Neural crest cell (in vitro differentiated cells): Measurements from ENCODE around the gene FIP1L1. TPM values are rescaled to one million over a fixed set of nuclear protein-coding genes. Genes with fewer than 3 reads are reported as not detected.

Experiments
- DNase-seq: peaks from one replicate; pipeline ENCODE4 v3.0.0; 2021; ENCODE audit warnings: low read depth, mixed read lengths, low spot score
- H3K27ac Mint-ChIP-seq: one replicate; pipeline ENCODE4 v1.8.0; 2021; ENCODE audit warnings: mild to moderate bottlenecking, mixed read lengths; ENCODE audit not compliant: unreplicated experiment
- H3K27me3 Mint-ChIP-seq: 2 replicates; pipeline ENCODE4 v1.8.0; 2021; ENCODE audit warnings: low read depth, mild to moderate bottlenecking, mixed read lengths
- H3K36me3 Mint-ChIP-seq: 2 replicates; pipeline ENCODE4 v1.8.0; 2021; ENCODE audit warnings: low read depth, mild to moderate bottlenecking, mixed read lengths
- H3K4me1 Mint-ChIP-seq: 2 replicates; pipeline ENCODE4 v1.8.0; 2021; ENCODE audit warnings: mixed read lengths
- H3K4me3 Mint-ChIP-seq: one replicate; pipeline ENCODE4 v1.8.0; 2021; ENCODE audit warnings: mild to moderate bottlenecking, mixed read lengths
- H3K9me3 Mint-ChIP-seq: 2 replicates; pipeline ENCODE4 v1.8.0; 2021; ENCODE audit warnings: mixed read lengths
- total RNA-seq: library from RNA; stranded (reverse); gene quantifications from 2 replicates; pipeline ENCODE4 v1.2.1, GENCODE V29; 2021
- TF ChIP-seq, protein P1 (sequence below): fragments of 200-600 bp; sonication (generic); conservative IDR thresholded peaks from 2 replicates; pipeline ENCODE4 v1.5.0; 2021; ENCODE audit warnings: antibody characterized with exemption, mild to moderate bottlenecking

Gene FIP1L1
- total RNA-seq, 1 donor from 2014 or later: 67.1 TPM

DNA sequence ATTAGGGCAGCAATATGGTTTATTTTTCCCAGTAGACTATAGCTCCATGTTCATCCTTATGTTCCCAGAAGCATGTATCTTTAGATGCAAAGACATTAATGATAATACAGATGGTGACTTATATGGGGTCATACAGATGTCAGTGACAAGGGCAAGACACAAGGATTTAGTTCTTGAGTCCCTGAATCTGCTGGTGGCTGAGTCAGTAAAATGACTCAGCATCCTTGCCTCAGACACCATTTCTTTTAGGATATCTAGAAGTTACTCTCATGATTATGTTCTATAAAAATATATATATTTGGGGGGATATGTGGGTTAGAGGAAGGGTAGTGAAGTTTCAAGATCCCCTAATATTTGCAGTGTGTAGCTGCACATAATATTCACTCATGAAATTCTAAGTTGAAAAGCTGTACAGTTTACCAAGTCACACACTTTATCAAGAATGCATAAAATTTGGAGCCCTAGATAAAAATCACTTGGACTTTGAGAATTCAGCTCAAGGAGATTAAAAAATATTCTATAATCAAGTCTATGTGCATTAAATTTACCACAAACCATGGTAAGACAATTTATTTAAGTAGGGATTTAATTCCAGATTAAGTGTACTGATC, 111.9 kb downstream of the FIP1L1 start:
- no peak overlapping the region for H3K4me3 Mint-ChIP-seq
- H3K27ac Mint-ChIP-seq: no peak overlapping the region
- DNase-seq: no peak
- H3K9me3 Mint-ChIP-seq: peaks cover 4% of the 10 kb centered on the region
- H3K27me3 Mint-ChIP-seq: no peaks in the 10 kb centered on the region
- TF ChIP-seq, protein P1, sequence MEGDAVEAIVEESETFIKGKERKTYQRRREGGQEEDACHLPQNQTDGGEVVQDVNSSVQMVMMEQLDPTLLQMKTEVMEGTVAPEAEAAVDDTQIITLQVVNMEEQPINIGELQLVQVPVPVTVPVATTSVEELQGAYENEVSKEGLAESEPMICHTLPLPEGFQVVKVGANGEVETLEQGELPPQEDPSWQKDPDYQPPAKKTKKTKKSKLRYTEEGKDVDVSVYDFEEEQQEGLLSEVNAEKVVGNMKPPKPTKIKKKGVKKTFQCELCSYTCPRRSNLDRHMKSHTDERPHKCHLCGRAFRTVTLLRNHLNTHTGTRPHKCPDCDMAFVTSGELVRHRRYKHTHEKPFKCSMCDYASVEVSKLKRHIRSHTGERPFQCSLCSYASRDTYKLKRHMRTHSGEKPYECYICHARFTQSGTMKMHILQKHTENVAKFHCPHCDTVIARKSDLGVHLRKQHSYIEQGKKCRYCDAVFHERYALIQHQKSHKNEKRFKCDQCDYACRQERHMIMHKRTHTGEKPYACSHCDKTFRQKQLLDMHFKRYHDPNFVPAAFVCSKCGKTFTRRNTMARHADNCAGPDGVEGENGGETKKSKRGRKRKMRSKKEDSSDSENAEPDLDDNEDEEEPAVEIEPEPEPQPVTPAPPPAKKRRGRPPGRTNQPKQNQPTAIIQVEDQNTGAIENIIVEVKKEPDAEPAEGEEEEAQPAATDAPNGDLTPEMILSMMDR: no peak
- peaks cover 7% of the 10 kb centered on the region for H3K4me1 Mint-ChIP-seq
- H3K36me3 Mint-ChIP-seq: no peaks in the 10 kb centered on the region

GRCh38 chr4:53490161-53490956, 112.9 kb downstream of the FIP1L1 start:
- no peaks in the 10 kb centered on the region for H3K36me3 Mint-ChIP-seq

DNA sequence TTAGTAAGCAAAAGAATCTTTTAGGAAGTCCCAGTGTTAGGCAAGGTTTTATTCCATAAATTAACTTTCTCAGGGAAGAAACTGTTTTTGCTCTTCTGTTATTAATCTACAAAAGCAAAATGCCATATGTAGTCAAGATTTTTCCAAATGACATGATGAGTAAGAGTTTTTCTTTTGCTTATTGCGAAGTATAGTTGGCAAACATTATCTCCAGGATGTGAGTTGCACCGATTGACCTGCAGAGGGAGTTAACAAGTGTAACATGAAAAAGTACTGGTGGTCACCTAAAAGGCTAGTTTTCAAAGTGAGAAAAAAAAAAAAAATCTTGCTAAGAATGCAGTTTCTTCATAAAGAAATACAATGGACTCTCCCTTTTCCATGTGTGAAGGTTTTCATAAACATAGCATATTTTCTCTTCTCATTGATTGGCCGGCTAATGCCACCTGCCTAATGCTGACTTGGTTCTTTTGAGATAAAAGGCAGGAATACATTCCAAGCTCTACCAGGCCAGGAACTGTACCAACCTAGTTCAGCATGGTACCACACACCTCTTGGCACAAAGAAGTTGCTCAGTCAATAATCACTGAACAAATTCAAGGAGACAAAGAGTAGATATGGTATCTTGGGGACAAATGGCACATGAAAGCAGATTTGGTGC, 113.7 kb downstream of the FIP1L1 start:
- H3K4me3 Mint-ChIP-seq: no peak overlapping the region
- H3K4me1 Mint-ChIP-seq: peaks cover 7% of the 10 kb centered on the region
- no peaks in the 10 kb centered on the region for H3K36me3 Mint-ChIP-seq
- no peak overlapping the region for H3K27ac Mint-ChIP-seq
- TF ChIP-seq, protein P1: peak; percentile 73
- peaks cover 4% of the 10 kb centered on the region for H3K9me3 Mint-ChIP-seq
- DNase-seq: no peak
- H3K27me3 Mint-ChIP-seq: no peaks in the 10 kb centered on the region

More at GRCh38 chr4:53490161-53490956, 112.9 kb downstream of the FIP1L1 start:
- TF ChIP-seq, protein P1: no peak
- Mint-ChIP-seq H3K4me3 (no peak overlapping the region), H3K27me3 (no peaks in the 10 kb centered on the region), H3K9me3 (peaks cover 4% of the 10 kb centered on the region), H3K27ac (no peak overlapping the region), H3K4me1 (peaks cover 7% of the 10 kb centered on the region)
- no peak for DNase-seq

- no peak overlapping the region for H3K4me3 Mint-ChIP-seq
- TF ChIP-seq, protein P1: no peak
- H3K36me3 Mint-ChIP-seq: no peaks in the 10 kb centered on the region
- peaks cover 20% of the 10 kb centered on the region for H3K4me1 Mint-ChIP-seq
- peaks cover 4% of the 10 kb centered on the region for H3K9me3 Mint-ChIP-seq
- H3K27me3 Mint-ChIP-seq: no peaks in the 10 kb centered on the region
- no peak overlapping the region for H3K27ac Mint-ChIP-seq
- no peak for DNase-seq
Measured at GRCh38 chr4:53494851-53495250, 117.4 kb downstream of the FIP1L1 start.

- no peaks in the 10 kb centered on the region for H3K27me3 Mint-ChIP-seq
- TF ChIP-seq, protein P1: no peak
- H3K4me1 Mint-ChIP-seq: peaks cover 20% of the 10 kb centered on the region
- H3K9me3 Mint-ChIP-seq: no peaks in the 10 kb centered on the region
- H3K4me3 Mint-ChIP-seq: no peak overlapping the region
- DNase-seq: peak; percentile 25
- H3K36me3 Mint-ChIP-seq: no peaks in the 10 kb centered on the region
- no peak overlapping the region for H3K27ac Mint-ChIP-seq
Measured at GRCh38 chr4:53497487-53498244, 120.2 kb downstream of the FIP1L1 start.
